Fibroblast of lung (primary cell): Measurements from ENCODE around the gene HPCAL1. TPM values are rescaled to one million over a fixed set of nuclear protein-coding genes. Genes with fewer than 3 reads are reported as not detected.

ENCODE experiments used
- DNase-seq, 2 donors: peaks; one replicate each; pipeline versions ENCODE4 v3.0.0 to v3.0.0-alpha.2; 2010; ENCODE audit warnings: low read depth in 2 of 2
- H2AFZ ChIP-seq: 2 replicates; pipeline ENCODE4 v1.5.1; 2012; ENCODE audit warnings: low read length, control low read depth, inconsistent platforms
- H3K27ac ChIP-seq: 2 replicates; pipeline ENCODE4 v1.5.1; 2011; ENCODE audit warnings: low read length, control low read depth; ENCODE audit not compliant: insufficient read depth
- H3K27me3 ChIP-seq: 2 replicates; pipeline ENCODE4 v1.5.1; 2011; ENCODE audit warnings: mild to moderate bottlenecking, low read length; ENCODE audit not compliant: control insufficient read depth, insufficient read depth
- H3K36me3 ChIP-seq: 2 replicates; pipeline ENCODE4 v1.5.1; 2011; ENCODE audit warnings: low read length; ENCODE audit not compliant: control insufficient read depth, insufficient read depth
- H3K4me1 ChIP-seq: 2 replicates; pipeline ENCODE4 v1.5.1; 2011; ENCODE audit warnings: low read length; ENCODE audit not compliant: control insufficient read depth, insufficient read depth; ENCODE audit errors: extremely low read depth
- H3K4me2 ChIP-seq: 2 replicates; pipeline ENCODE4 v1.5.1; 2011; ENCODE audit warnings: low read length, control low read depth; ENCODE audit not compliant: insufficient read depth; ENCODE audit errors: extremely low read depth
- H3K4me3 ChIP-seq, 4 experiments: fragments of 200-600 bp in 1 of 4; sonication (generic) in 1 of 4; replicated peaks in 1 of 4; 2 replicates each; pipeline ENCODE4 v1.5.1; 2011 to 2016; ENCODE audit warnings: low read length in 4 of 4, low read depth in 3 of 4, mild to moderate bottlenecking in 3 of 4, control low read depth in 2 of 4, inconsistent platforms in 1 of 4, mixed read lengths in 1 of 4; ENCODE audit not compliant: insufficient read depth in 1 of 4; ENCODE audit errors: control extremely low read depth in 1 of 4
- H3K79me2 ChIP-seq: 2 replicates; pipeline ENCODE4 v1.5.1; 2012; ENCODE audit warnings: mild to moderate bottlenecking, low read length, inconsistent platforms; ENCODE audit not compliant: control insufficient read depth, insufficient read depth
- H3K9ac ChIP-seq: 2 replicates; pipeline ENCODE4 v1.5.1; 2011; ENCODE audit warnings: mild to moderate bottlenecking, low read length, control low read depth; ENCODE audit not compliant: insufficient read depth
- H3K9me3 ChIP-seq: 2 replicates; pipeline ENCODE4 v1.5.1; 2012; ENCODE audit warnings: low read depth, low read length; ENCODE audit not compliant: control insufficient read depth, insufficient read depth
- H4K20me1 ChIP-seq: 2 replicates; pipeline ENCODE4 v1.5.1; 2011; ENCODE audit warnings: low read length; ENCODE audit not compliant: control insufficient read depth, insufficient read depth; ENCODE audit errors: extremely low read depth
- CTCF ChIP-seq, 2 donors: IDR thresholded peaks in 1 of 2; conservative IDR thresholded peaks in 1 of 2; 1 replicate in 1 of 2; 2 replicates in 1 of 2; pipeline ENCODE4 v1.5.1; 2011 to 2012; ENCODE audit warnings: low read length in 2 of 2, control low read depth in 1 of 2, inconsistent platforms in 1 of 2, low read depth in 1 of 2, mild to moderate bottlenecking in 1 of 2
- EZH2 ChIP-seq: IDR thresholded peaks from 2 replicates; pipeline ENCODE4 v1.5.1; 2012; ENCODE audit warnings: low read length, control low read depth, mild to moderate bottlenecking; ENCODE audit errors: missing control alignments
- polyA plus RNA-seq, 2 donors: library from polyadenylated mRNA; depleted of rRNA in 1 of 2; stranded (reverse) in 1 of 2; unstranded in 1 of 2; fragments of >200 nt; gene quantifications; 2 replicates each; pipeline ENCODE4 v1.2.1, GENCODE V29; 2011 to 2012; ENCODE audit warnings: missing spikeins in 1 of 2
- total RNA-seq: library from RNA; depleted of rRNA; stranded (reverse); fragments of >200 nt; gene quantifications from 2 replicates; pipeline ENCODE4 v1.2.1, GENCODE V29; 2014

Gene HPCAL1
- total and polyA plus RNA-seq, 2 donors (not counting 1 experiment from before 2014, with no cell fraction given): 11.4 to 34.5 TPM

GRCh38 chr2:10430886-10431622, 128.3 kb downstream of the HPCAL1 start:
- TF ChIP-seq EZH2 (no peak), CTCF (conservative IDR thresholded peaks at IDR 0.05 in 1 of 2, IDR thresholded peaks at IDR 0.05 in 1 of 2; ENCODE audit: low read depth in 1 of 2, low read length in 2 of 2) (no peak)

DNA sequence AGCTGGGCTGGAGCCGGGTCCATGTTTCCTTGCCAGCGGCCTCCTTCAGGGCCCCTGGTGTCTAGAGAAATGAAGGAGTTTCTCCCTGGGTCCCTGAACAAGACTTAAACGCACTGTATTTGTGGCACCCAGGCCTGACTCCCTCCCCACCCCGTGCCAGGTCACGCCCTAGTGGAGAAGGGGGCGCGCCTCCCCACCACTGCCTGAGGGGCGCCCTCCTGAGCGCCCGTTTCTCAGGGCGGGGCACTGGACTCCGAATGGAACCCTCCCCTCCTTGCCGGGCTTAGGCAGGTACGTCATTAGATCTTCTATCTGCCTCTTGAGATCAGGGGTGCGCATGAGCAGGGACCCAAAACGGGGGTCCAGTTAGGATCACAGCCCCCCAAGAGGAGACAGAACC, 129.1 kb downstream of the HPCAL1 start:
- TF ChIP-seq EZH2: no peak
- no peak for TF ChIP-seq CTCF (conservative IDR thresholded peaks at IDR 0.05 in 1 of 2, IDR thresholded peaks at IDR 0.05 in 1 of 2; ENCODE audit: low read depth in 1 of 2, low read length in 2 of 2)
- Histone ChIP-seq H3K9ac (no peak overlapping the region), H3K4me1 (no peaks in the 10 kb centered on the region), H3K4me3 (peak overlapping the region in 1 of 4 experiments; percentile 46), H3K79me2 (no peaks in the 10 kb centered on the region), H3K27me3 (no peaks in the 10 kb centered on the region), H3K9me3 (no peaks in the 10 kb centered on the region), H3K4me2 (peak overlapping the region; percentile 32), H3K36me3 (peaks cover 3% of the 10 kb centered on the region), H2AFZ (no peak overlapping the region), H3K27ac (no peak overlapping the region), H4K20me1 (no peaks in the 10 kb centered on the region)
- DNase-seq: no peak

More at GRCh38 chr2:10430886-10431622, 128.3 kb downstream of the HPCAL1 start:
- no peak overlapping the region for H3K4me3 ChIP-seq
- H3K79me2 ChIP-seq: no peaks in the 10 kb centered on the region
- H3K27me3 ChIP-seq: no peaks in the 10 kb centered on the region
- H3K9ac ChIP-seq: no peak overlapping the region
- no peak overlapping the region for H3K27ac ChIP-seq
- no peaks in the 10 kb centered on the region for H4K20me1 ChIP-seq
- H2AFZ ChIP-seq: no peak overlapping the region
- no peak overlapping the region for H3K4me2 ChIP-seq
- H3K36me3 ChIP-seq: peaks cover 5% of the 10 kb centered on the region
- H3K9me3 ChIP-seq: no peaks in the 10 kb centered on the region
- DNase-seq: no peak
- H3K4me1 ChIP-seq: no peaks in the 10 kb centered on the region

DNA sequence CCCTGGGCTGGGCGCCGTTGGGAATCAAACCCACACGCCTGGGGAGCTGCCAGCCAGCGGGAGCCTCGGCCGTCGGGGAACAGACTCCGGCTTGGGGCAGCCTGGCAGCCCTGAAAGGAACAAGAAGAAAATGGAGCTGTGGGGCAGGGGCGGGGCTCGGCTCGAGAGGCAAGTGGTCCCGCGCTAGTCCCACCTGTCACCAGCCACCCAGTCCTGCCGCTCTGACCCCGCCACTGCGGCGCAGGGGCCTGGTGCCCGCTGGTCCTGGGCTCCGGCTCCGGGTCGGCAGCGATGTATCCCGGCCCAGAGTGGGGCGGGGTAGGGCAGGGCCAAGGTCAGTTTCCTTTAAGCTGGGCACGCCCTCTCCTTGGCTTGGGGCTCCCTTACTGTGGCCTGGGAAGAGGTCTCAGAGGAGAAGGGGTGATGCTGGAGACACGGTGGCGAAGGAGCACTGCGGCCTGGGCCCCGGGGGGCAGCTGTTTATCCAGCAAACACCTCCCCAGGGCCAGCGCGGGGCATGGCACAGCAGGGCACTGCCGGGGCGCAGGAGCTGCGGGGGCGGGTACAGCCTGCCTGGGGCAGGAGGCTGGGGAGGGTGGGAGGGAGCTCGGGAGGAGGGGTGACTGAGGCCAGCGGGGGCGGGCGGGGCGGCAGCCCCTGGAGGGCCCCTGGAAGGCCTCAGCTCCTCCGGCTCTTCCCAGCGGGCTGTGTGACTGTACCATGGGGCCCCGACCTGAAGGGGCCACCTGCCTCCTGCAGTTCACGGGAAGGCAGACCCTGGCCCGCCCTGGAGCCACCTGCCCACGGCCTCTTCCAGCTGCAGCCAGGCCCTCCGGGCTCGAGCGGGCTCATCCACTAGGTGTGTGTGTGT, 129.8 kb downstream of the HPCAL1 start:
- peaks cover 2% of the 10 kb centered on the region for H3K36me3 ChIP-seq
- H4K20me1 ChIP-seq: no peaks in the 10 kb centered on the region
- no peaks in the 10 kb centered on the region for H3K79me2 ChIP-seq
- no peak overlapping the region for H2AFZ ChIP-seq
- peak overlapping the region; percentile 32 for H3K4me2 ChIP-seq
- DNase-seq: no peak
- no peaks in the 10 kb centered on the region for H3K4me1 ChIP-seq
- peak overlapping the region in 1 of 4 experiments; percentile 46 for H3K4me3 ChIP-seq
- no peak overlapping the region for H3K27ac ChIP-seq
- H3K27me3 ChIP-seq: no peaks in the 10 kb centered on the region
- TF ChIP-seq EZH2: no peak
- no peak for TF ChIP-seq CTCF (conservative IDR thresholded peaks at IDR 0.05 in 1 of 2, IDR thresholded peaks at IDR 0.05 in 1 of 2; ENCODE audit: low read depth in 1 of 2, low read length in 2 of 2)
- no peak overlapping the region for H3K9ac ChIP-seq
- H3K9me3 ChIP-seq: no peaks in the 10 kb centered on the region
